HepG2 (cell line): ENCODE results near the gene ATG13. TPM values are rescaled to one million over a fixed set of nuclear protein-coding genes. Genes with fewer than 3 reads are reported as not detected.
A peak's percentile ranks its signal among the peaks of the same experiment; 100 is the strongest.

Experiments used
- AKAP8 ChIP-seq: sonication (generic); formaldehyde crosslinking; IDR thresholded peaks from 2 replicates; pipeline ENCODE4 v1.5.1; 2020; ENCODE audit warnings: mild to moderate bottlenecking, missing genetic modification reagents
- ATF7-NPFF ChIP-seq: sonication (generic); formaldehyde crosslinking; IDR thresholded peaks from 2 replicates; pipeline ENCODE4 v1.8.1; 2023; ENCODE audit warnings: mild to moderate bottlenecking, low read depth, missing genetic modification reagents, moderate library complexity
- CBX2 ChIP-seq, 2 experiments: fragments of 200-600 bp in 1 of 2; sonication (generic); formaldehyde crosslinking in 1 of 2; IDR thresholded peaks; 2 replicates each; pipeline versions ENCODE4 v1.7.0 to v1.8.1; 2018 to 2022; ENCODE audit warnings: low read depth in 2 of 2, low read length in 1 of 2, mild to moderate bottlenecking in 1 of 2, missing genetic modification reagents in 1 of 2
- CEBPB ChIP-seq: IDR thresholded peaks from 2 replicates; pipeline ENCODE4 v1.6.1; 2011; ENCODE audit warnings: low read depth, low read length, improper control_type of control experiment, borderline replicate concordance
- DNMT1 ChIP-seq: sonication (generic); formaldehyde crosslinking; IDR thresholded peaks from 2 replicates; pipeline ENCODE4 v1.5.1; 2020; ENCODE audit warnings: mild to moderate bottlenecking, missing genetic modification reagents
- EEA1 ChIP-seq: sonication (generic); formaldehyde crosslinking; IDR thresholded peaks from 2 replicates; pipeline ENCODE4 v1.5.1; 2020; ENCODE audit warnings: mild to moderate bottlenecking, missing genetic modification reagents, borderline replicate concordance
- KDM5A ChIP-seq: fragments of 200-600 bp; sonication (generic); IDR thresholded peaks from 2 replicates; pipeline ENCODE4 v1.7.0; 2018; ENCODE audit warnings: antibody characterized with exemption, mild to moderate bottlenecking, low read length, borderline replicate concordance
- KMT2A ChIP-seq: sonication (generic); formaldehyde crosslinking; IDR thresholded peaks from 2 replicates; pipeline ENCODE4 v1.4.0; 2020; ENCODE audit warnings: missing genetic modification reagents
- MATR3 ChIP-seq: sonication (generic); formaldehyde crosslinking; IDR thresholded peaks from 2 replicates; pipeline ENCODE4 v1.4.0; 2020; ENCODE audit warnings: missing genetic modification reagents
- MLLT10 ChIP-seq: sonication (generic); formaldehyde crosslinking; IDR thresholded peaks from 2 replicates; pipeline ENCODE4 v1.4.0; 2020; ENCODE audit warnings: missing genetic modification reagents
- PTBP1 ChIP-seq: fragments of 200-400 bp; formaldehyde crosslinking; IDR thresholded peaks from 2 replicates; pipeline ENCODE4 v1.6.1; 2018; ENCODE audit warnings: low read length, low read depth; ENCODE audit not compliant: poor library complexity, severe bottlenecking
- RAD21 ChIP-seq: fragments of 450-650 bp; formaldehyde crosslinking; IDR thresholded peaks from 2 replicates; pipeline ENCODE4 v1.5.0; 2020; ENCODE audit warnings: mild to moderate bottlenecking
- SKI ChIP-seq: fragments of 450-650 bp; IDR thresholded peaks from one replicate; pipeline ENCODE4 v1.6.1; 2018; ENCODE audit warnings: mild to moderate bottlenecking; ENCODE audit not compliant: partially characterized antibody
- SOX13 ChIP-seq, 3 experiments: fragments of 450-650 bp in 1 of 3; sonication (generic) in 1 of 3; formaldehyde crosslinking in 1 of 3; IDR thresholded peaks in 2 of 3; conservative IDR thresholded peaks in 1 of 3; 2 replicates each; pipeline versions ENCODE4 v1.5.0 to v1.6.1; 2016 to 2020; ENCODE audit warnings: antibody characterized with exemption in 1 of 3, mild to moderate bottlenecking in 1 of 3, missing compliant biosample characterization in 1 of 3, missing genetic modification reagents in 1 of 3, moderate library complexity in 1 of 3
- TEAD2 ChIP-seq: sonication (generic); formaldehyde crosslinking; IDR thresholded peaks from 2 replicates; pipeline ENCODE4 v1.9.0; 2021; ENCODE audit warnings: missing genetic modification reagents
- ZBTB7A ChIP-seq: sonication (generic); formaldehyde crosslinking; IDR thresholded peaks from 2 replicates; pipeline ENCODE4 v1.8.0; 2022; ENCODE audit warnings: mild to moderate bottlenecking, missing genetic modification reagents
- ZNF282 ChIP-seq: fragments of 450-650 bp; IDR thresholded peaks from 2 replicates; pipeline ENCODE4 v1.6.1; 2018; ENCODE audit not compliant: partially characterized antibody
- ZNF326 ChIP-seq: sonication (generic); formaldehyde crosslinking; IDR thresholded peaks from 2 replicates; pipeline ENCODE4 v1.4.0; 2020; ENCODE audit warnings: missing genetic modification reagents, borderline replicate concordance
- ZNF441 ChIP-seq: sonication (generic); formaldehyde crosslinking; IDR thresholded peaks from 2 replicates; pipeline ENCODE4 v1.7.0; 2021; ENCODE audit warnings: missing genetic modification reagents, borderline replicate concordance
- ZNF780A ChIP-seq: sonication (generic); formaldehyde crosslinking; IDR thresholded peaks from 2 replicates; pipeline ENCODE4 v1.8.0; 2022; ENCODE audit warnings: mild to moderate bottlenecking, missing genetic modification reagents, moderate library complexity
- ZSCAN31 ChIP-seq: sonication (generic); formaldehyde crosslinking; IDR thresholded peaks from 2 replicates; pipeline ENCODE4 v1.5.0; 2020; ENCODE audit warnings: low read depth, mild to moderate bottlenecking, missing genetic modification reagents
- polyA plus RNA-seq, 8 experiments: library from polyadenylated mRNA; depleted of rRNA in 3 of 8; stranded (reverse) in 7 of 8; unstranded in 1 of 8; fragments of >200 nt; fragmentation: Illumina TruSeq in 4 of 8; extraction: Trizol in 4 of 8; gene quantifications; 2 replicates each; pipeline versions ENCODE4 v1.2.1 to v1.2.3, GENCODE V29; 2011 to 2016; ENCODE audit warnings: low read depth in 4 of 8, missing spikeins in 1 of 8, mixed read lengths in 1 of 8; ENCODE audit not compliant: insufficient read depth in 1 of 8
- total RNA-seq, 5 experiments: library from RNA; depleted of rRNA; stranded (reverse); fragments of >200 nt; fragmentation: Illumina TruSeq; extraction: Trizol; gene quantifications; 2 replicates each; pipeline ENCODE4 v1.2.3, GENCODE V29; 2016; ENCODE audit warnings: low read depth in 1 of 5
- TF ChIP-seq, protein P1 (sequence below): sonication (generic); formaldehyde crosslinking; IDR thresholded peaks from 2 replicates; pipeline ENCODE4 v1.5.1; 2020; ENCODE audit warnings: missing genetic modification reagents, mild to moderate bottlenecking, borderline replicate concordance
- TF ChIP-seq, protein P2 (sequence below): sonication (generic); formaldehyde crosslinking; IDR thresholded peaks from 2 replicates; pipeline ENCODE4 v1.4.0; 2020; ENCODE audit warnings: missing genetic modification reagents, low read depth, mild to moderate bottlenecking, borderline replicate concordance
- TF ChIP-seq, protein P3 (sequence below): sonication (generic); formaldehyde crosslinking; IDR thresholded peaks from 2 replicates; pipeline ENCODE4 v1.4.0; 2020; ENCODE audit warnings: mild to moderate bottlenecking, missing genetic modification reagents

Gene ATG13
- total and polyA plus RNA-seq, 2 of the 13 experiments (the other 11 are each of a cell fraction or from before 2014, with no cell fraction given), result 55.0 to 77.3 TPM

DNA sequence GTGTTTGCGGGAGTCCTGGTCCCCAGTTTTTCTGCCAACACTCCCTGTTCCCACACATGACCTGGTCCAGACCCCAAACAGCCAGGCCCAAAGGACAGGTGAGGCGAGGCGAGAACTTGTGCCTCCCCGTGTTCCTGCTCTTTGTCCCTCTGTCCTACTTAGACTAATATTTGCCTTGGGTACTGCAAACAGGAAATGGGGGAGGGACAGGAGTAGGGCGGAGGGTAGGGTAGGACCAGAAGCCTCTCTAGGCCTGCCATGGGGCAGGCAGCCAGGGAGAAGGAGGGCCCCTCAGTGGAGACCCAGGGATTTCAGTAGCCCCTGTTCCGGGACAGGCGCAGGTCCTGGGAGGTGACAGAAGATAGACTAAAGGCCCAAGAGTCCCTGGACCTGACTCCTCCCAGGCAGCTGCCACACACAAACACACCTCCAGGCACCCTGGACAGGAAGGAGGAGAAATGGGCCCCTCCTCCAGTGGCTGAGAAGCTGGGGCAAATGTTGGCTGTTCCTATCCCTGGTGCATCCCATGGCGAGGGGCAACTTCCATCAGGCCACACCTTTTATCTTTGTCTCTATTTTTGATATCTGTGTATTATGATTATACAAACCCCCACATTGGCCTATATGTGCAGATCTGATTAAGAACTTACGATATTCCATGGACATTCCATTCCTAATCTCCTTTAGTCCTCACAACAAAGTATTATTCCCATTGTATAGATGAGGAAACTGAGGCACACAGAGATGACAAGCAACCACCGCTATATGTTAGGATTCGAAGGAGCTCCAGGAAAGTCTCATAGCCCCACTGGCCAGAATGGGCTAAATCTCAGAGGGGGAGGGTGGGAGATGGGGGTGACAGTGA lies 101.0 kb downstream of the ATG13 start (continued):
- TF ChIP-seq, protein P1, sequence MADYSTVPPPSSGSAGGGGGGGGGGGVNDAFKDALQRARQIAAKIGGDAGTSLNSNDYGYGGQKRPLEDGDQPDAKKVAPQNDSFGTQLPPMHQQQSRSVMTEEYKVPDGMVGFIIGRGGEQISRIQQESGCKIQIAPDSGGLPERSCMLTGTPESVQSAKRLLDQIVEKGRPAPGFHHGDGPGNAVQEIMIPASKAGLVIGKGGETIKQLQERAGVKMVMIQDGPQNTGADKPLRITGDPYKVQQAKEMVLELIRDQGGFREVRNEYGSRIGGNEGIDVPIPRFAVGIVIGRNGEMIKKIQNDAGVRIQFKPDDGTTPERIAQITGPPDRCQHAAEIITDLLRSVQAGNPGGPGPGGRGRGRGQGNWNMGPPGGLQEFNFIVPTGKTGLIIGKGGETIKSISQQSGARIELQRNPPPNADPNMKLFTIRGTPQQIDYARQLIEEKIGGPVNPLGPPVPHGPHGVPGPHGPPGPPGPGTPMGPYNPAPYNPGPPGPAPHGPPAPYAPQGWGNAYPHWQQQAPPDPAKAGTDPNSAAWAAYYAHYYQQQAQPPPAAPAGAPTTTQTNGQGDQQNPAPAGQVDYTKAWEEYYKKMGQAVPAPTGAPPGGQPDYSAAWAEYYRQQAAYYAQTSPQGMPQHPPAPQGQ (CRISPR knock-in tag), result no peak
- peak; percentile 96 for TF ChIP-seq ZBTB7A (CRISPR knock-in tag)
- TF ChIP-seq MATR3 (CRISPR knock-in tag), result no peak
- TF ChIP-seq, protein P2, sequence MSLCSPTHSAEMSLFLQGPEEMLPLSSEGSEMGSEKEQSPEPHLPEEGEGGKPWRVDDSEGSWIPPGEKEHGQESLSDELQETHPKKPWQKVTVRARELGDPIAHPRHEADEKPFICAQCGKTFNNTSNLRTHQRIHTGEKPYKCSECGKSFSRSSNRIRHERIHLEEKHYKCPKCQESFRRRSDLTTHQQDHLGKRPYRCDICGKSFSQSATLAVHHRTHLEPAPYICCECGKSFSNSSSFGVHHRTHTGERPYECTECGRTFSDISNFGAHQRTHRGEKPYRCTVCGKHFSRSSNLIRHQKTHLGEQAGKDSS, result 0 out of 2 replicates have a peak, but pooled peaks have one; percentile 23
- 0 out of 2 replicates have a peak, but pooled peaks have one; percentile 44 for TF ChIP-seq KMT2A (CRISPR knock-in tag)
- TF ChIP-seq TEAD2, result no peak
- no peak for TF ChIP-seq PTBP1
- TF ChIP-seq, protein P3, sequence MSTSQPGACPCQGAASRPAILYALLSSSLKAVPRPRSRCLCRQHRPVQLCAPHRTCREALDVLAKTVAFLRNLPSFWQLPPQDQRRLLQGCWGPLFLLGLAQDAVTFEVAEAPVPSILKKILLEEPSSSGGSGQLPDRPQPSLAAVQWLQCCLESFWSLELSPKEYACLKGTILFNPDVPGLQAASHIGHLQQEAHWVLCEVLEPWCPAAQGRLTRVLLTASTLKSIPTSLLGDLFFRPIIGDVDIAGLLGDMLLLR, result no peak
- TF ChIP-seq SOX13 (IDR thresholded peaks at IDR 0.05), result peak; percentile 77
- TF ChIP-seq SOX13 (CRISPR knock-in tag; conservative IDR thresholded peaks at IDR 0.05 in 1 of 2, IDR thresholded peaks at IDR 0.05 in 1 of 2), result peak in 1 of 2 experiments; percentile 96; a peak in 2 of 4 replicates
- no peak for TF ChIP-seq MLLT10 (CRISPR knock-in tag)
- TF ChIP-seq ZSCAN31 (CRISPR knock-in tag), result peak; percentile 69; the same call in 1 of the 2 replicates
- 0 out of 2 replicates have a peak, but pooled peaks have one; percentile 22 for TF ChIP-seq ATF7-NPFF (CRISPR knock-in tag)
- peak; percentile 36; the same call in 1 of the 2 replicates for TF ChIP-seq KDM5A
- no peak for TF ChIP-seq ZNF326 (CRISPR knock-in tag)
- peak; percentile 55 for TF ChIP-seq RAD21
- peak; percentile 80 for TF ChIP-seq SKI
- TF ChIP-seq ZNF282, result no peak
- no peak for TF ChIP-seq EEA1 (CRISPR knock-in tag)
- no peak for TF ChIP-seq CBX2 (IDR thresholded peaks at IDR 0.05; ENCODE audit: low read depth, low read length)
- TF ChIP-seq CBX2 (CRISPR knock-in tag; IDR thresholded peaks at IDR 0.05; ENCODE audit: low read depth), result no peak
- no peak; the same call in 1 of the 2 replicates for TF ChIP-seq ZNF780A
- TF ChIP-seq DNMT1 (CRISPR knock-in tag), result no peak
- no peak for TF ChIP-seq CEBPB
- peak; percentile 61; the same call in 1 of the 2 replicates for TF ChIP-seq ZNF441 (CRISPR knock-in tag)
- TF ChIP-seq AKAP8 (CRISPR knock-in tag), result no peak
